GM20000 (cell line): Measurements from ENCODE around the gene C4orf36.

Experiments used
- DNase-seq: peaks from one replicate; pipeline ENCODE4 v3.0.0; 2012; ENCODE audit warnings: low spot score
- TF ChIP-seq, protein P1 (sequence below): IDR thresholded peaks from 2 replicates; pipeline ENCODE4 v1.5.1; 2012; ENCODE audit warnings: mild to moderate bottlenecking, control low read depth; ENCODE audit errors: extremely low read depth, missing control alignments

The C4orf36 gene

DNA sequence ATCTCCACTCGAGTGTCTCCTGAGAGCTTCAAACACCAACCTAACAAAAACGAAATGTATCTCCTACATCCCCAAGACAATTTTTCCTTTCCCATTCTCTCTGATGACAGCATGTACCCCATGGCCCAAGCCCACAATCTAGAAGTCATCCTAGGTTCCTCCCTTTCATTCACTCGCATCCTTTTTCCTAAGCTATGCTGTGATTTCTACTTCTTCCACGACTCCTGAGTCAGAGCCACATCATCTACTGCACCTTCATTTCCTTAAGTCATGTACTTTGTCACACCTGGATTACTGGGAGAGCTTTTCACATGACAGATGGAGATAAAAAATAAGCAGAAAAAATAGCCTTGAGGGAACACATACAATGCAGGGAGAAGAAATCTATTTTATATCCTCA lies 20.1 kb downstream of the C4orf36 start:
- TF ChIP-seq, protein P1, sequence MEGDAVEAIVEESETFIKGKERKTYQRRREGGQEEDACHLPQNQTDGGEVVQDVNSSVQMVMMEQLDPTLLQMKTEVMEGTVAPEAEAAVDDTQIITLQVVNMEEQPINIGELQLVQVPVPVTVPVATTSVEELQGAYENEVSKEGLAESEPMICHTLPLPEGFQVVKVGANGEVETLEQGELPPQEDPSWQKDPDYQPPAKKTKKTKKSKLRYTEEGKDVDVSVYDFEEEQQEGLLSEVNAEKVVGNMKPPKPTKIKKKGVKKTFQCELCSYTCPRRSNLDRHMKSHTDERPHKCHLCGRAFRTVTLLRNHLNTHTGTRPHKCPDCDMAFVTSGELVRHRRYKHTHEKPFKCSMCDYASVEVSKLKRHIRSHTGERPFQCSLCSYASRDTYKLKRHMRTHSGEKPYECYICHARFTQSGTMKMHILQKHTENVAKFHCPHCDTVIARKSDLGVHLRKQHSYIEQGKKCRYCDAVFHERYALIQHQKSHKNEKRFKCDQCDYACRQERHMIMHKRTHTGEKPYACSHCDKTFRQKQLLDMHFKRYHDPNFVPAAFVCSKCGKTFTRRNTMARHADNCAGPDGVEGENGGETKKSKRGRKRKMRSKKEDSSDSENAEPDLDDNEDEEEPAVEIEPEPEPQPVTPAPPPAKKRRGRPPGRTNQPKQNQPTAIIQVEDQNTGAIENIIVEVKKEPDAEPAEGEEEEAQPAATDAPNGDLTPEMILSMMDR = no peak
- DNase-seq = no peak

- TF ChIP-seq, protein P1 = no peak
Observed at GRCh38 chr4:86870442-86871069, 21.7 kb downstream of the C4orf36 start.

DNA sequence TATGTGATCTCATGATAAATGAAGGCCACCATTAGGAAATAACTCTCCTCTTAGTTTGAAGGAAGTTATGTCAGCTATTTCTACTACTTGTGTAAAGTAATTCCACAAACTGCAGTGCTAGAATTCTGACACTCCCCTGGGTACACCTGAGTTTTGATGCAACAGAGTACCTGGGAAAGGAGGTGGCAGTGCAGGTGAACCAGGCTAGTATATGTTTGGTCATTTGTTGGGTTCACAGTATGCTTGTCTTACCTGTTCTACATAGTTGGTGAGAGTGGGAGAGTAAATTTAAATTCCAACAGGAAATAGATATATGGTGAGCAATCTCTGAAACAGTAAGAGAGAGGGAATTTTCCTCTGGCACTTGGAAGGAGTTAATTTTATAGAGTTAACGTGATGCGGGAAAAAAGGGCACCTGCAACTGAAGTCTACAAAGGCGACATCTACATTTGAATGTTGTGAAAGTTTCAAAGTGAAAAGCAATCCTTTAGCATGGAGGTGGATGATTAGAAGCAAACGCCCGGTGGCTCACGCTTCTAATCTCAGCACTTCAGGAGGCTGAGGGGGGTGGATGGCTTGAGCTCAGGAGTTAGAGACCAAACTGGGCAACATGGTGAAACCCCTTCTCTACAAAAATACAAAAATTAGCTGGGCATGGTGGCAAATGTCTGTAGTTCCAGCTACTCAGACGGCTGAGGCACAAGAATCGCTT lies 34.7 kb downstream of the C4orf36 start:
- TF ChIP-seq, protein P1 = no peak

More at GRCh38 chr4:86870442-86871069, 21.7 kb downstream of the C4orf36 start:
- no peak for DNase-seq

DNA sequence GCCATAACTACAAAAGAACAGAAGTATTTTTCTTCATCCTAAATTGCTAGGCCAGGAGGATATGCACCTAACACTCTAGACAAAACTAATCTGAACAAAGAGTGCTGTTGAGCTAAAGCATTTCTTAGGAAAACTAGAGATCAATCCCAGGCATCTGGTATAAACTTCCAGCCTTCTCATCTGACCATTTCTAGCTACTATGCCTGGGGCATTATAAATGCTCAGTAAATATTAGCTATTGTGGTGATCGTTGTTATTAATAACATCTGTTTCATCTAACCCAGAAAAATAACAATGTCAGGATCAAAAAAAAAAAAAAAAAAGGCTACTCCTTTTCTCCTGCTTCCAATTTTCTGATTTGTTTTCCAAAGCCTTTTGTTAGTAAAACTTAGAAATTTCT lies 35.3 kb downstream of the C4orf36 start:
- TF ChIP-seq, protein P1 = no peak
- DNase-seq = no peak

More for the DNA sequence above, 34.7 kb downstream of the C4orf36 start:
- no peak for DNase-seq

- TF ChIP-seq, protein P1 = no peak
- DNase-seq = no peak
Observed at GRCh38 chr4:86855572-86855971, 36.6 kb downstream of the C4orf36 start.

DNA sequence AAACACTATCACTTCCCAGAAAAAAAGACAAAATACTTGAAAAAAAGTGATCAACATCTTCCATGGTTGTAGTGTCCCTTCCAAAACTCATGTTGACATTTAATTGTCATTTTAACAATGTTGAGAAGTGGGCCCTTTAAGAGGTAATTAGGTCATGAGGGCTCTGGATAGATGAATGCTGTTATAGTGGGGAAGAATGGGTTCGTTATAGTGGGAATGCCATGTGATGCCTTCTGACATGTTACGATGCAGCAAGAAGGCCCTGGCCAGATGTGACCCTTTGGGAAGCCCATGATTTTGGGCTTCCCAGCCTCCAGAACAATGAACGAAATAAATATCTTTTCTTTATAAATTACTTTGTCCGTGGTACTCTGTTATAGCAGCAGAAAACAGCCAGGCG lies 39.0 kb downstream of the C4orf36 start:
- TF ChIP-seq, protein P1 = no peak
- DNase-seq = no peak
